ENCODE data around the gene SYNGR3.
"Not testable (repeated sequence)": the region's sequence is repeated elsewhere in the genome, so short reads cannot be mapped to it uniquely, and the experiment has no call there.

SYNGR3 gene

GRCh38 chr16:1959269-1960039, 30.3 kb upstream of the SYNGR3 start, which contains the start of gene NDUFB10:
Gene NDUFB10, plus strand, starts transcription at chr16:1959538. Its CDS starts 87 bp downstream, at chr16:1959625.
- DNase-seq (ENCODE audit: low read depth in 2 of 2), result peak; percentile 72 to 80

GRCh38 chr16:1960665-1961630, 28.8 kb upstream of the SYNGR3 start:
- DNase-seq (ENCODE audit: low read depth in 2 of 2), result no peak

GRCh38 chr16:1961651-1962067, 28.1 kb upstream of the SYNGR3 start:
- DNase-seq (ENCODE audit: low read depth in 2 of 2), result no peak

GRCh38 chr16:1962161-1963153, 27.3 kb upstream of the SYNGR3 start:
- DNase-seq (ENCODE audit: low read depth in 2 of 2), result not testable (repeated sequence)

- DNase-seq (ENCODE audit: low read depth in 2 of 2), result no peak
Measured at GRCh38 chr16:1963806-1964505, 25.8 kb upstream of the SYNGR3 start.

- DNase-seq (ENCODE audit: low read depth in 2 of 2), result peak; percentile 96
Measured at GRCh38 chr16:1964506-1965395, 25.0 kb upstream of the SYNGR3 start, which contains the start of gene RPS2. Gene RPS2, minus strand, starts transcription at chr16:1964826. Its CDS starts 201 bp downstream, at chr16:1964625.

- DNase-seq (ENCODE audit: low read depth in 2 of 2), result no peak
Measured at GRCh38 chr16:1965396-1966001, 24.3 kb upstream of the SYNGR3 start.

- no peak for DNase-seq (ENCODE audit: low read depth in 2 of 2)
Measured at GRCh38 chr16:1966460-1966859, 23.3 kb upstream of the SYNGR3 start, which contains the start of gene RNF151. Gene RNF151, plus strand, starts transcription at chr16:1966856. Its CDS starts 26 bp downstream, at chr16:1966882.

GRCh38 chr16:1968146-1968953, 21.4 kb upstream of the SYNGR3 start:
- DNase-seq (ENCODE audit: low read depth in 2 of 2), result no peak

- peak; percentile 93 to 95 for DNase-seq (ENCODE audit: low read depth in 2 of 2)
Measured at GRCh38 chr16:1971796-1972489, 17.8 kb upstream of the SYNGR3 start, which contains the start of gene TBL3. Gene TBL3, plus strand, starts transcription at chr16:1972053. Its CDS starts 112 bp downstream, at chr16:1972165.

- DNase-seq (ENCODE audit: low read depth in 2 of 2), result no peak
Measured at GRCh38 chr16:1972490-1972877, 17.3 kb upstream of the SYNGR3 start.

GRCh38 chr16:1973461-1974156, 16.2 kb upstream of the SYNGR3 start:
- no peak for DNase-seq (ENCODE audit: low read depth in 2 of 2)

- DNase-seq (ENCODE audit: low read depth in 2 of 2), result no peak
Measured at GRCh38 chr16:1974157-1975070, 15.4 kb upstream of the SYNGR3 start.

- DNase-seq (ENCODE audit: low read depth in 2 of 2), result no peak
Measured at GRCh38 chr16:1975432-1976215, 14.1 kb upstream of the SYNGR3 start.

GRCh38 chr16:1976216-1976520, 13.6 kb upstream of the SYNGR3 start:
- no peak for DNase-seq (ENCODE audit: low read depth in 2 of 2)
